Measurements from ENCODE around the gene OSBP2. TPM values are rescaled to one million over a fixed set of nuclear protein-coding genes. Genes with fewer than 3 reads are reported as not detected.

Gene OSBP2
- total RNA-seq, 2 experiments from 2014 or later: 0.58 to 0.72 TPM

DNA sequence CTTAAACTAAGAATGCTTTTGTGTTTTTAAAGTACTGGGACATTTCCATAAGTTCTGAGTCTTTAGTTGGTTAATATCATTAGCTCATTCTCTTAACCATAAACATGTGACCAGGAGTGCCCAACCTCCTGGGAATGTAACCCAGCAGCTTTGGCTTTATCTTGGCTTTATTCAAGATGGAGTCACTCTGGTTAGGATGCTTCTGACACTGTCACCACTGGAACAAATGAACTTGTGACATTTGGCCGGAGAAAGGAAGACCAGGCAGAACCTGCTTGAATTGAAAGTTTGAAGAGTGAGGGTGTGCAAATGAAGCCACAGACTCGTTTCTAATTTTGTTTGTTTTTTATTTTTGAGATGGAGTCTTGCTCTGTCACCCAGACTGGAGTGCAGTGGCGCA, 54.6 kb downstream of the OSBP2 start:
- Mint-ChIP-seq H3K27me3 (no peaks in the 10 kb centered on the region), H3K9me3 (no peaks in the 10 kb centered on the region), H3K36me3 (ENCODE audit: low read depth) (no peaks in the 10 kb centered on the region), H3K4me1 (ENCODE audit: low read depth) (peaks cover 9% of the 10 kb centered on the region), H3K4me3 (no peak overlapping the region), H3K27ac (no peak overlapping the region)
- ATAC-seq: no peak
- ChIA-PET CTCF (interaction anchor here (1.4 kb wide), 1 partner anchor 170 kb away, joined by 3 read pairs; no protein-coding TSS in a partner anchor), POLR2A (no interaction called here)
- no peak for DNase-seq
- intact Hi-C loops (cut with micrococcal nuclease): no loop called here
- TF ChIP-seq, protein P1, sequence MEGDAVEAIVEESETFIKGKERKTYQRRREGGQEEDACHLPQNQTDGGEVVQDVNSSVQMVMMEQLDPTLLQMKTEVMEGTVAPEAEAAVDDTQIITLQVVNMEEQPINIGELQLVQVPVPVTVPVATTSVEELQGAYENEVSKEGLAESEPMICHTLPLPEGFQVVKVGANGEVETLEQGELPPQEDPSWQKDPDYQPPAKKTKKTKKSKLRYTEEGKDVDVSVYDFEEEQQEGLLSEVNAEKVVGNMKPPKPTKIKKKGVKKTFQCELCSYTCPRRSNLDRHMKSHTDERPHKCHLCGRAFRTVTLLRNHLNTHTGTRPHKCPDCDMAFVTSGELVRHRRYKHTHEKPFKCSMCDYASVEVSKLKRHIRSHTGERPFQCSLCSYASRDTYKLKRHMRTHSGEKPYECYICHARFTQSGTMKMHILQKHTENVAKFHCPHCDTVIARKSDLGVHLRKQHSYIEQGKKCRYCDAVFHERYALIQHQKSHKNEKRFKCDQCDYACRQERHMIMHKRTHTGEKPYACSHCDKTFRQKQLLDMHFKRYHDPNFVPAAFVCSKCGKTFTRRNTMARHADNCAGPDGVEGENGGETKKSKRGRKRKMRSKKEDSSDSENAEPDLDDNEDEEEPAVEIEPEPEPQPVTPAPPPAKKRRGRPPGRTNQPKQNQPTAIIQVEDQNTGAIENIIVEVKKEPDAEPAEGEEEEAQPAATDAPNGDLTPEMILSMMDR (IDR thresholded peaks at IDR 0.05): no peak

DNA sequence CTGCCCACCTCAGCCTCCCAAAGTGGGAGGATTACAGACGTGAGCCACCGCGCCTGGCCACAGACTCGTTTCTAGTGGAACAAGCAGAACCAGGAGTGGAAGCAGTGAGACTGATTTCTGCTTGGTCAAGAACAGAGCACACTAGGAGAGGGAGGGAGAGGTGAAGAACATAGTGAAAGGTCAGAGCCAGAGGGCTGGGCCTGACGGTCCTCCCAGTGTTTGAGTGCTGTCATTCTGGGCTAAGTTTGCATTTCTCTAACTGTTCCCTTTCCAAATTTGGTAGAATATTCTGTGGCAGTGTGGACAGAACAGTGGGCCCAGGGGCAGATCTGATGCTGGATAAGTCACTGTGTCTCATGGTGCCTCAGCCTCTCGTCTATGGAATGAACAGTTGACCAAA, 55.2 kb downstream of the OSBP2 start:
- TF ChIP-seq, protein P1 (IDR thresholded peaks at IDR 0.05): no peak
- Mint-ChIP-seq H3K4me3 (no peak overlapping the region), H3K27ac (no peak overlapping the region), H3K4me1 (ENCODE audit: low read depth) (peaks cover 8% of the 10 kb centered on the region), H3K9me3 (no peaks in the 10 kb centered on the region), H3K27me3 (no peaks in the 10 kb centered on the region), H3K36me3 (ENCODE audit: low read depth) (no peaks in the 10 kb centered on the region)
- ATAC-seq (no peak), DNase-seq (no peak)
- ChIA-PET POLR2A (no interaction called here), CTCF (interaction anchor here (1.4 kb wide), 1 partner anchor 170 kb away, joined by 3 read pairs; no protein-coding TSS in a partner anchor)
- intact Hi-C loops (cut with micrococcal nuclease): no loop called here

DNA sequence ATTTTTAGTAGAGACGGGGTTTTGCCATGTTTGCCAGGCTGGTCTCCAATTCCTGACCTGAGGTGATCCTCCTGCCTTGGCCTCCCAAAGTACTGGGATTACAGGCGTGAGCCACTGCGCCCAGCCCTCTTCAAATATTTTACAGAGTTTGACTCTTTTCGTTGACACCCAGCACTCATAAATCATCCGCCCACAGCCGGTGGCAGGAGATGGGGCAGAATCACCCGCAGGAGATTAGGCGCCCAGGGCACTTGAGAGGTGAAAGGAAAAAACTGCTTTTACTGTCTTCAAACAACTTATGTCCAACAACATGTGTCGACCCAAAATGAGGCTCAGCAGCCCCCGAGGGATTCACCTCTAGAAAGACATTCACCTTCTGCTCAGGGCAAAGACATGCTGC, 56.9 kb downstream of the OSBP2 start:
- no peak for ATAC-seq
- intact Hi-C loops (cut with micrococcal nuclease): no loop called here

DNA sequence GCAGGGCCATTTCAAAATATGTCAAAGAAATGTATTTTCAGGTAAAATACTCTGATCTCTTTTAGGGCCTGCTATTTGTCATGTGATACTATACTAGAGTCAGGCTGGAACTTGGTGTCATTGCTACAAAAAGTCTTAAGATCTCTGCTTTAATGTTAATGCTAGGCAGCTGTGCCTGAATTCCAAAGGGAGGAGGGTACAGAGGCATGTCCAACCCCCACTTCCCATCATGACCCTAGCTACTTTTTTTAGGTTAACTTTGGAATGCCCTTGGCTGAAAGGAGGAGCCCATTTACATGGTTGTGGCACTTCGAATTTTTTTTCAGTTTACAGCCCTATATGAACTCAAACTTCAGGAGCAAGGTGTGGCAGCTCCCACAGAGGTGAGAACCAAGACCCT, 58.1 kb downstream of the OSBP2 start:
- no peak for ATAC-seq
- POLR2A ChIA-PET: no interaction called here
- no peaks in the 10 kb centered on the region for H3K36me3 Mint-ChIP-seq (ENCODE audit: low read depth)

More for the DNA sequence above, 56.9 kb downstream of the OSBP2 start:
- no peaks in the 10 kb centered on the region for H3K36me3 Mint-ChIP-seq (ENCODE audit: low read depth)
- CTCF ChIA-PET: no interaction called here
- DNase-seq: no peak
- no peak overlapping the region for H3K4me3 Mint-ChIP-seq
- POLR2A ChIA-PET: no interaction called here
- H3K27me3 Mint-ChIP-seq: no peaks in the 10 kb centered on the region
- no peak overlapping the region for H3K27ac Mint-ChIP-seq
- no peaks in the 10 kb centered on the region for H3K9me3 Mint-ChIP-seq
- H3K4me1 Mint-ChIP-seq (ENCODE audit: low read depth): no peaks in the 10 kb centered on the region
- TF ChIP-seq, protein P1 (IDR thresholded peaks at IDR 0.05): no peak

DNA sequence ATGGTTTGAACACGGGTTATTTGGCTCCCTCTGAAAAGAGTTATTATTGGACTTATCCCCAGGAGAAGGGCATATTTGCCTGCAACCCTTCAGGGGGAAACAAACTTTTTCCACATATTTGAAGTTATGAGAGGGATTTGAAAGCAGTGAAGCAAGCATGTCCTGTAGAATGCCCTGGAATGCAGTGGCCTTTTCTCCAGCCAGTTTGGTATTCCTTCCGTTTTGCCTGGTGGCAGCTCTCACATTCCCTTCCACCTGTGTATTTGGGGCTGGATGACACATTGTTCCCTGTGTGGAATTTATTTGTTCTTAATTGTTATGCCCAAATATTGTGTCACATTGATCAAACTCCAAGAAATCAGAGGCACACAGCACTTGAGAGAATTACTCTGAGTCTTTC, 59.0 kb downstream of the OSBP2 start:
- Mint-ChIP-seq H3K27ac (no peak overlapping the region), H3K27me3 (no peaks in the 10 kb centered on the region), H3K4me1 (ENCODE audit: low read depth) (no peaks in the 10 kb centered on the region), H3K9me3 (no peaks in the 10 kb centered on the region), H3K4me3 (no peak overlapping the region), H3K36me3 (ENCODE audit: low read depth) (no peaks in the 10 kb centered on the region)
- DNase-seq: no peak
- intact Hi-C loops (cut with micrococcal nuclease): no loop called here
- ATAC-seq: no peak
- ChIA-PET POLR2A (interaction anchor here (1.6 to 2.8 kb wide), 2 partner anchors 119 to 121 kb away, joined by 4 to 16 read pairs; partner anchors contain the start of gene SLC35E4), CTCF (interaction anchor here (2.4 to 5.1 kb wide), 2 partner anchors 9 to 119 kb away, joined by 13 to 105 read pairs; partner anchors contain the start of gene SLC35E4)
- TF ChIP-seq, protein P1 (IDR thresholded peaks at IDR 0.05): no peak

More for the DNA sequence above, 58.1 kb downstream of the OSBP2 start:
- Mint-ChIP-seq H3K27me3 (no peaks in the 10 kb centered on the region), H3K4me1 (ENCODE audit: low read depth) (no peaks in the 10 kb centered on the region), H3K4me3 (no peak overlapping the region), H3K27ac (no peak overlapping the region), H3K9me3 (no peaks in the 10 kb centered on the region)
- CTCF ChIA-PET: interaction anchor here (5.1 kb wide), 1 partner anchor 119 kb away, joined by 105 read pairs; the partner anchor contains the start of gene SLC35E4
- TF ChIP-seq, protein P1 (IDR thresholded peaks at IDR 0.05): no peak
- intact Hi-C loops (cut with micrococcal nuclease): no loop called here
- DNase-seq: no peak

All from activated CD8-positive, alpha-beta T cell treated with anti-CD3 and anti-CD28 coated beads for 36 hours (primary cell).